ENCODE measurements around the gene MBD3L2B.

Gene MBD3L2B

GRCh38 chr19:6983448-6983847 is 37.8 kb downstream of the MBD3L2B start:
- TF ChIP-seq GATA1 (IDR thresholded peaks at IDR 0.05; ENCODE audit: low read depth, low read length), result no peak
- no peak for TF ChIP-seq POLR2A (IDR thresholded peaks at IDR 0.05; ENCODE audit: low read length)
- no peak for DNase-seq

DNA sequence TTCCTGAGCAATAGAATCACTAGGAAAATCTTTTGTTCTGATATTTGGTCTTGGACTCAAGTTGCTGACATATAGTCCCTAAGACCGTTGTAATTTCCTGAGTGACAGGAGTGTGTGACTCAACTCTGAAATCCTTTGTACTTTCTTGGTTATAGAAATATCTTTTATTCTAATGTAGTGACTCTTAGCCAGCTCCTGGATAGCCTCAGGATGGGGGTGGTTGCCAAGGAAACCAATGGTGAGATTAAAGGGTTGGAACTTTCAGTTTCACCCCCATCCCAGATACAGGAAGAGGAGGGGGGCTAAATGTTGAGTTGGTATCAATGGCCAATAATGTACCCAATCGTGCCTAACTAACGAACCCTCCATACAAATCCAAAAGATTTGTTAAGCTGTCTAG is 41.8 kb downstream of the MBD3L2B start:
- DNase-seq, result no peak

GRCh38 chr19:6976197-6976596 is 45.0 kb downstream of the MBD3L2B start:
- no peak for DNase-seq
- TF ChIP-seq POLR2A (IDR thresholded peaks at IDR 0.05; ENCODE audit: low read length) (no peak), GATA1 (IDR thresholded peaks at IDR 0.05; ENCODE audit: low read depth, low read length) (no peak)

More for the DNA sequence above, 41.8 kb downstream of the MBD3L2B start:
- TF ChIP-seq POLR2A (IDR thresholded peaks at IDR 0.05; ENCODE audit: low read length) (no peak), GATA1 (IDR thresholded peaks at IDR 0.05; ENCODE audit: low read depth, low read length) (no peak)

- TF ChIP-seq POLR2A (IDR thresholded peaks at IDR 0.05; ENCODE audit: low read length) (no peak), GATA1 (IDR thresholded peaks at IDR 0.05; ENCODE audit: low read depth, low read length) (no peak)
- no peak for DNase-seq
These were observed 49.9 kb downstream of the MBD3L2B start for GRCh38 chr19:6971366-6971765.

GRCh38 chr19:6970443-6970842 is 50.8 kb downstream of the MBD3L2B start:
- DNase-seq, result no peak
- no peak for TF ChIP-seq POLR2A (IDR thresholded peaks at IDR 0.05; ENCODE audit: low read length)

- no peak for TF ChIP-seq GATA1 (IDR thresholded peaks at IDR 0.05; ENCODE audit: low read depth, low read length)
- no peak for TF ChIP-seq POLR2A (IDR thresholded peaks at IDR 0.05; ENCODE audit: low read length)
- DNase-seq, result no peak
These were observed 51.2 kb downstream of the MBD3L2B start for GRCh38 chr19:6970021-6970420.

DNA sequence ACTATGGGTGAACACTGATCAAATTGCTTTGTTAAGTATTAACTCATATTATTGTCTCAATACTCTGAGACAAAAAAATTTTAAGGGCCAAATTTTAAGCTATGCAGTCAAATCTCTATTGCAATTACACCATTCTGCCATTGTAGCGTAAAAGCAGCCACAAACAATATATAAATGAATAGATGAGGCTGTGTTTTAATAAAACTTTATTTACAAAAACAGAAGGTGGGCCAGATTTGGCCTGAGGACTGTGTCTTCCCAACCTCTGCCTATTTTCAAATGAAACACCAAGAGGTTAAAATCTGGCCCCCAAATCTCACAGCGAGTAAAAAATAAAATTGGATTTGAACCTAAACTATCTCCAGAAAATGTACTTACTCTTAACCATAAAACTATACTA is 51.7 kb downstream of the MBD3L2B start:
- no peak for TF ChIP-seq POLR2A (IDR thresholded peaks at IDR 0.05; ENCODE audit: low read length)
- TF ChIP-seq GATA1 (IDR thresholded peaks at IDR 0.05; ENCODE audit: low read depth, low read length), result no peak
- DNase-seq, result no peak

All from erythroblast (primary cell).